ENCODE data around the gene PSMC3IP.
"Not testable (repeated sequence)": the region's sequence is repeated elsewhere in the genome, so short reads cannot be mapped to it uniquely, and the experiment has no call there.

Gene PSMC3IP

GRCh38 chr17:42577532-42578281 lies at the start of gene PSMC3IP:
PSMC3IP (minus strand) TSS chr17:42577729; CDS start chr17:42577686, 43 bp downstream.
- H3K36me3 ChIP-seq, result peaks cover 75% of the 10 kb centered on the region

GRCh38 chr17:42623732-42624596 lies 46.4 kb upstream of the PSMC3IP start:
- Histone ChIP-seq H3K27me3 (ENCODE audit: insufficient read depth, low read depth, severe bottlenecking) (no peaks in the 10 kb centered on the region), H3K4me3 (ENCODE audit: low read depth, low read length) (no peak overlapping the region), H3K36me3 (no peaks in the 10 kb centered on the region), H3K9me3 (ENCODE audit: severe bottlenecking) (no peaks in the 10 kb centered on the region), H3K27ac (no peak overlapping the region)
- peak; percentile 43 for TF ChIP-seq CTCF (IDR thresholded peaks at IDR 0.05; ENCODE audit: low read depth, low read length)
- no peak for DNase-seq

More at GRCh38 chr17:42577532-42578281, at the start of gene PSMC3IP:
- peak; percentile 99 for DNase-seq
- Histone ChIP-seq H3K4me3 (ENCODE audit: low read depth, low read length) (peak within 1 kb of the TSS; percentile 89), H3K27ac (peak within 1 kb of the TSS; percentile 87), H3K27me3 (ENCODE audit: insufficient read depth, low read depth, severe bottlenecking) (no peaks in the 10 kb centered on the region), H3K9me3 (ENCODE audit: severe bottlenecking) (no peaks in the 10 kb centered on the region)
- peak; percentile 50 for TF ChIP-seq CTCF (IDR thresholded peaks at IDR 0.05; ENCODE audit: low read depth, low read length)

GRCh38 chr17:42623271-42623670 lies 45.7 kb upstream of the PSMC3IP start:
- Histone ChIP-seq H3K9me3 (ENCODE audit: severe bottlenecking) (no peaks in the 10 kb centered on the region), H3K36me3 (no peaks in the 10 kb centered on the region), H3K27ac (no peak overlapping the region), H3K4me3 (ENCODE audit: low read depth, low read length) (no peak overlapping the region), H3K27me3 (ENCODE audit: insufficient read depth, low read depth, severe bottlenecking) (no peaks in the 10 kb centered on the region)
- no peak for TF ChIP-seq CTCF (IDR thresholded peaks at IDR 0.05; ENCODE audit: low read depth, low read length)
- DNase-seq, result no peak

GRCh38 chr17:42621987-42622386 lies 44.5 kb upstream of the PSMC3IP start:
- H3K27ac ChIP-seq; H3K9me3 ChIP-seq (ENCODE audit: severe bottlenecking); H3K36me3 ChIP-seq; DNase-seq; H3K27me3 ChIP-seq (ENCODE audit: insufficient read depth, low read depth, severe bottlenecking); H3K4me3 ChIP-seq (ENCODE audit: low read depth, low read length): not testable (repeated sequence)

GRCh38 chr17:42618442-42619150 lies 41.1 kb upstream of the PSMC3IP start:
- Histone ChIP-seq H3K4me3 (ENCODE audit: low read depth, low read length) (no peak overlapping the region), H3K36me3 (peaks cover 26% of the 10 kb centered on the region), H3K9me3 (ENCODE audit: severe bottlenecking) (no peaks in the 10 kb centered on the region), H3K27me3 (ENCODE audit: insufficient read depth, low read depth, severe bottlenecking) (no peaks in the 10 kb centered on the region), H3K27ac (peak overlapping the region; percentile 32)
- DNase-seq, result peak; percentile 87
- peak; percentile 69 for TF ChIP-seq CTCF (IDR thresholded peaks at IDR 0.05; ENCODE audit: low read depth, low read length)
